DLD1 (cell line): Measurements from ENCODE around the gene IL24.
"Not testable (repeated sequence)": the region's sequence is repeated elsewhere in the genome, so short reads cannot be mapped to it uniquely, and the experiment has no call there.

ENCODE experiments used
- in situ Hi-C: cut with HindIII; loops from 2 replicates; pipeline ENCODE4 v1.10.0; 2017; ENCODE audit warnings: low sequenced_read_pairs

IL24 gene

GRCh38 chr1:206897175-206897574 is at the start of gene IL24:
Gene IL24 (plus strand): TSS chr1:206897443. CDS start chr1:206897833, 390 bp downstream.
- in situ Hi-C loops = no loop called here

GRCh38 chr1:206847946-206848345 is 49.3 kb upstream of the IL24 start:
- in situ Hi-C loops = no loop called here

- in situ Hi-C loops = no loop called here
These were observed 46.8 kb upstream of the IL24 start for GRCh38 chr1:206850401-206850800.

GRCh38 chr1:206851341-206852010 is 45.8 kb upstream of the IL24 start:
- in situ Hi-C loops = no loop called here

GRCh38 chr1:206852662-206853061 is 44.6 kb upstream of the IL24 start:
- in situ Hi-C loops = not testable (repeated sequence)

- in situ Hi-C loops = not testable (repeated sequence)
These were observed 43.5 kb upstream of the IL24 start for GRCh38 chr1:206853696-206854095.

- in situ Hi-C loops = no loop called here
These were observed 42.7 kb upstream of the IL24 start for GRCh38 chr1:206854401-206855129.

GRCh38 chr1:206855859-206856258 is 41.4 kb upstream of the IL24 start:
- in situ Hi-C loops = no loop called here

- in situ Hi-C loops = no loop called here
These were observed 40.4 kb upstream of the IL24 start for GRCh38 chr1:206856674-206857464.

- in situ Hi-C loops = no loop called here
These were observed 38.1 kb upstream of the IL24 start for GRCh38 chr1:206859082-206859521.

GRCh38 chr1:206860165-206860564 is 37.1 kb upstream of the IL24 start:
- in situ Hi-C loops = loop anchor here (5.0 kb wide), 1 partner anchor 57 kb away; no protein-coding TSS in a partner anchor

- in situ Hi-C loops = loop anchor here (5.0 kb wide), 1 partner anchor 54 kb away; no protein-coding TSS in a partner anchor
These were observed 34.0 kb upstream of the IL24 start for GRCh38 chr1:206863266-206863665.

GRCh38 chr1:206864939-206865671 is 32.1 kb upstream of the IL24 start, which contains the start of gene IL20:
Gene IL20 (plus strand): TSS chr1:206865623. CDS start chr1:206865853, 230 bp downstream.
- in situ Hi-C loops = loop anchor here (5.0 kb wide), 1 partner anchor 52 kb away; no protein-coding TSS in a partner anchor

- in situ Hi-C loops = no loop called here
These were observed 31.2 kb upstream of the IL24 start for GRCh38 chr1:206866062-206866461.

GRCh38 chr1:206867239-206867638 is 30.0 kb upstream of the IL24 start:
- in situ Hi-C loops = no loop called here

GRCh38 chr1:206867716-206868115 is 29.5 kb upstream of the IL24 start:
- in situ Hi-C loops = no loop called here

GRCh38 chr1:206868264-206868663 is 29.0 kb upstream of the IL24 start:
- in situ Hi-C loops = no loop called here

- in situ Hi-C loops = no loop called here
These were observed 25.1 kb upstream of the IL24 start for GRCh38 chr1:206872139-206872538.

GRCh38 chr1:206873603-206874188 is 23.5 kb upstream of the IL24 start:
- in situ Hi-C loops = no loop called here

GRCh38 chr1:206875752-206876377 is 21.4 kb upstream of the IL24 start:
- in situ Hi-C loops = no loop called here
